HuH-7.5 (cell line): ENCODE measurements around the gene MRPL20.
"Not testable (repeated sequence)": the region's sequence is repeated elsewhere in the genome, so short reads cannot be mapped to it uniquely, and the experiment has no call there.

Experiments
- DNase-seq: peaks from one replicate; pipeline ENCODE4 v3.0.0; 2011; ENCODE audit warnings: low spot score

MRPL20 gene

GRCh38 chr1:1406821-1407635, at the start of gene MRPL20:
MRPL20 (minus strand) TSS chr1:1407293; CDS start chr1:1407217, 76 bp downstream.
- DNase-seq, result peak; percentile 96

GRCh38 chr1:1456683-1457255, 49.7 kb upstream of the MRPL20 start:
- not testable (repeated sequence) for DNase-seq

- DNase-seq, result not testable (repeated sequence)
Measured at GRCh38 chr1:1455934-1456333, 48.8 kb upstream of the MRPL20 start.

- DNase-seq, result no peak
Measured at GRCh38 chr1:1455366-1455884, 48.3 kb upstream of the MRPL20 start.

- DNase-seq, result not testable (repeated sequence)
Measured at GRCh38 chr1:1454286-1455056, 47.4 kb upstream of the MRPL20 start.

- DNase-seq, result no peak
Measured at GRCh38 chr1:1452882-1453281, 45.8 kb upstream of the MRPL20 start.

GRCh38 chr1:1452365-1452739, 45.3 kb upstream of the MRPL20 start:
- not testable (repeated sequence) for DNase-seq

GRCh38 chr1:1451696-1452364, 44.7 kb upstream of the MRPL20 start:
- no peak for DNase-seq

GRCh38 chr1:1450616-1451015, 43.5 kb upstream of the MRPL20 start:
- DNase-seq, result not testable (repeated sequence)

GRCh38 chr1:1449099-1449739, 42.1 kb upstream of the MRPL20 start, which contains the start of gene ATAD3C:
ATAD3C (plus strand) TSS chr1:1449689; CDS start chr1:1450684, 995 bp downstream.
- DNase-seq, result no peak

GRCh38 chr1:1446631-1447030, 39.5 kb upstream of the MRPL20 start:
- DNase-seq, result not testable (repeated sequence)

GRCh38 chr1:1442069-1442770, 35.1 kb upstream of the MRPL20 start:
- no peak for DNase-seq

GRCh38 chr1:1441002-1441888, 34.2 kb upstream of the MRPL20 start:
- peak; percentile 99 for DNase-seq

- no peak for DNase-seq
Measured at GRCh38 chr1:1440262-1441001, 33.3 kb upstream of the MRPL20 start.

- DNase-seq, result no peak
Measured at GRCh38 chr1:1439546-1440261, 32.6 kb upstream of the MRPL20 start.

- no peak for DNase-seq
Measured at GRCh38 chr1:1438531-1439381, 31.7 kb upstream of the MRPL20 start.

GRCh38 chr1:1437904-1438376, 30.8 kb upstream of the MRPL20 start:
- peak; percentile 99 for DNase-seq
